HG03025 (cell line): ENCODE results near the gene MAX.
"Not testable (repeated sequence)": the region's sequence is repeated elsewhere in the genome, so short reads cannot be mapped to it uniquely, and the experiment has no call there.

ENCODE experiments used
- ATAC-seq: cut with Tn5 transposase; IDR thresholded peaks from one replicate; pipeline ENCODE4 v1.9.1; 2021; ENCODE audit warnings: mild to moderate bottlenecking, moderate library complexity; ENCODE audit not compliant: unreplicated experiment, low FRiP score

The MAX gene

GRCh38 chr14:65106316-65106715 lies 4.0 kb upstream of the MAX start:
- ATAC-seq, result no peak

- ATAC-seq, result no peak
Observed at GRCh38 chr14:65104791-65105190, 2.5 kb upstream of the MAX start.

- ATAC-seq, result no peak
Observed at GRCh38 chr14:65103150-65103760, 938 bp upstream of the MAX start.

GRCh38 chr14:65101631-65102440 lies 481 bp downstream of the MAX start:
- no peak for ATAC-seq

GRCh38 chr14:65100922-65101541 lies 1.3 kb downstream of the MAX start:
- no peak for ATAC-seq

GRCh38 chr14:65098586-65098985 lies 3.7 kb downstream of the MAX start:
- no peak for ATAC-seq

- ATAC-seq, result no peak
Observed at GRCh38 chr14:65096323-65097089, 5.8 kb downstream of the MAX start.

GRCh38 chr14:65095633-65096205 lies 6.6 kb downstream of the MAX start:
- ATAC-seq, result no peak

- no peak for ATAC-seq
Observed at GRCh38 chr14:65092349-65092748, 10.0 kb downstream of the MAX start.

GRCh38 chr14:65087835-65088234 lies 14.5 kb downstream of the MAX start:
- ATAC-seq, result not testable (repeated sequence)

- ATAC-seq, result not testable (repeated sequence)
Observed at GRCh38 chr14:65086686-65087085, 15.6 kb downstream of the MAX start.

GRCh38 chr14:65084554-65085505 lies 17.5 kb downstream of the MAX start:
- ATAC-seq, result no peak

GRCh38 chr14:65082930-65083329 lies 19.4 kb downstream of the MAX start:
- no peak for ATAC-seq

- ATAC-seq, result no peak
Observed at GRCh38 chr14:65080960-65081747, 21.2 kb downstream of the MAX start.

GRCh38 chr14:65079768-65080167 lies 22.5 kb downstream of the MAX start:
- no peak for ATAC-seq

- ATAC-seq, result no peak
Observed at GRCh38 chr14:65079201-65079600, 23.1 kb downstream of the MAX start.

GRCh38 chr14:65077318-65077717 lies 25.0 kb downstream of the MAX start:
- ATAC-seq, result no peak

GRCh38 chr14:65075628-65076325 lies 26.5 kb downstream of the MAX start:
- no peak for ATAC-seq
